Measurements from ENCODE around the gene CDKN2A.
A peak's percentile ranks its signal among the peaks of the same experiment; 100 is the strongest.

Gene CDKN2A

GRCh38 chr9:21935631-21936030 lies 58.6 kb downstream of the CDKN2A start:
- no peak for DNase-seq

DNA sequence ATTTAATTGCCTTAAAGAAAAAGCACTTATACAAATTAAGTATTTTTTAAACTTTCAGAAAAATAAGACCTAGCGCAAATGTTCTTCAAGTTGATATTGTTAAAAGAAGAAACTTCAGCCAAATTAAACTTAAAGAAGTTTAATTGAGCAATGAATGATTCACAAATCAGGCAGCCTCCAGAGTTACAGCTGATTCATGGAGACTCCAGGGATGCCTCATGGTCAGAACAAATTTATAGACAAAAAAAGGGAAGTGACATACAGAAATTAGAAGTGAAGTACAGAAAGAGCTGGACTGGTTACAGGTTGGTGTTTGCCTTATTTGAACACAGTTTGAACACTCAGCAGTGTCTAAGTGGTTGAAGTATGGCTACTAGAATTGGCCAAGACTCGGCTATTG lies 60.3 kb downstream of the CDKN2A start:
- DNase-seq, result no peak

- no peak for DNase-seq
Observed at GRCh38 chr9:21933281-21933680, 60.9 kb downstream of the CDKN2A start.

GRCh38 chr9:21931428-21931827 lies 62.8 kb downstream of the CDKN2A start:
- DNase-seq, result no peak

GRCh38 chr9:21927752-21928151 lies 66.4 kb downstream of the CDKN2A start:
- no peak for DNase-seq

DNA sequence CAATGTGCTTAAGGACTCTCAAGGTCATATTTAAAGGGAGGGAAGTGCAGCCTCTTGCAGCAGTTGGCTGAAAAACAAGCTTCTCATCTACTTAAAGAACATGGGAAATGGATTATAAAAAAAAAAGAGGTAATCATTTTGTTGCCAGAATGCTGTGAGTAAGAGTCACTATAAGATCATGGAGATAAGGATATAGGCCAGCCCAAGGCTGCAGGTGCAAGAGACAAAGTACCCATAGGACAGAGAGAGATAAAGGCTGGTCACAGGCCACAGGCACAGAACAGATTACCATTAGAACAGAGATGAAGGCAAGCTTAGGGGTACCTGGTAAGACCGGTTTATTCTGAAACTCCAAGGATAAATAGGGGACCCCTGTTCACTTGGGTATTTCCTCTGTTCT lies 70.5 kb downstream of the CDKN2A start:
- DNase-seq, result no peak

DNA sequence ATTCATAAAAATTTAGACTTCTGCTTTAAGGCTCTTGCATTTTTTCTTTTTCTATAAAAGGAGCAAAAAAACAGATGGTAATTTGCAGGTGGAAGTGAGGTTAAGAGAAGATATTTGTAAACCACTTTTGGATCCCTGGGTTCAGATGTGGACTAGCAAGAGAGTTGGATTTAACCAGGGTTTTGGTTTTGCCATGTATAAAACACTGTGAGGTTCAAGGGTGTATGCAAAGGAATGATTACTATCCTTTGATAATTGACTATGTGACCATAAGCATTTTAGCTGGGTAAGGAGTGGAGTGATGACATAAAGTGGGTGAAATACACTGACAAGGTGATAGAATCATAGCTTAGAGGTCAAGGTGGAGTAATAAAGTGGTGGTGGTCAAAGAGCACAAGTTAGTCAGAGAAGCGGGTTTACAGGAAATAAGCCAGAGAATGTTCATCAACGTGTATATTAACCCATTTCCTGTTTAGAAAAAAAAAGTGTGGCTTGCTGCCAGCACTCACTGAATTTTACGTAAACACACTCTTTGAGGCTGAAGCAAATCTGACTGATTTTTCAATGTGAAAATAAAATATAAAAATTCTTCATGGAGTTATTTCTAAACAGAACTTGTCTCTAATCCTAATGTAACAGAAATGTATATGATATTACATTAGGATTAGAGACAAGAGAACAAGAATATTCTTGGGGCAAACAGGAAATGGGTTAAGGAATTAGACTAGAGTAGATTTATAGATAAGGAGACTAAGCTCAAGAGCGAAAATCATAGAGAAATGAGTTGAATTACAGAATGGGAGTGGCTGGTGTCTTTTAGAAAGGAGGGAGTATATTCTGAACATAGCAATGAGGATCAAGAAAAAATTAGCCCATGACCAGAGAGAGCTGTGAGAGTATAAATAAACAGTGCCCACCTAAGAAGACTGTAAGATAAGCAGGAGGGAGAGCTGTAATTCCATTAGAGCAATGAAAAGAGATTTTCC lies 74.5 kb downstream of the CDKN2A start:
- DNase-seq, result peak; percentile 21 to 75

Data from CD4-positive, alpha-beta T cell treated with Interferon alpha-2 for 1 hour (primary cell).